Transverse colon (tissue), 3 donors: ENCODE results near the gene DMD.

Experiments used
- POLR2A ChIP-seq: fragments of 450-650 bp; IDR thresholded peaks from one replicate; pipeline ENCODE4 v1.6.1; 2016; ENCODE audit warnings: antibody characterized with exemption, mild to moderate bottlenecking, moderate library complexity
- TF ChIP-seq, protein P1 (sequence below), 5 experiments: fragments of 200-600 bp in 3 of 5; fragments of 450-650 bp in 2 of 5; sonication (generic) in 3 of 5; IDR thresholded peaks; 1 replicate in 2 of 5; 2 replicates in 3 of 5; pipeline ENCODE4 v1.5.1; 2016 to 2017; ENCODE audit warnings: antibody characterized with exemption in 5 of 5, inconsistent platforms in 3 of 5, mild to moderate bottlenecking in 2 of 5, moderate library complexity in 1 of 5

GRCh38 chrX:31705816-31706215 is 1505.5 kb downstream of the DMD start:
- TF ChIP-seq, protein P1, sequence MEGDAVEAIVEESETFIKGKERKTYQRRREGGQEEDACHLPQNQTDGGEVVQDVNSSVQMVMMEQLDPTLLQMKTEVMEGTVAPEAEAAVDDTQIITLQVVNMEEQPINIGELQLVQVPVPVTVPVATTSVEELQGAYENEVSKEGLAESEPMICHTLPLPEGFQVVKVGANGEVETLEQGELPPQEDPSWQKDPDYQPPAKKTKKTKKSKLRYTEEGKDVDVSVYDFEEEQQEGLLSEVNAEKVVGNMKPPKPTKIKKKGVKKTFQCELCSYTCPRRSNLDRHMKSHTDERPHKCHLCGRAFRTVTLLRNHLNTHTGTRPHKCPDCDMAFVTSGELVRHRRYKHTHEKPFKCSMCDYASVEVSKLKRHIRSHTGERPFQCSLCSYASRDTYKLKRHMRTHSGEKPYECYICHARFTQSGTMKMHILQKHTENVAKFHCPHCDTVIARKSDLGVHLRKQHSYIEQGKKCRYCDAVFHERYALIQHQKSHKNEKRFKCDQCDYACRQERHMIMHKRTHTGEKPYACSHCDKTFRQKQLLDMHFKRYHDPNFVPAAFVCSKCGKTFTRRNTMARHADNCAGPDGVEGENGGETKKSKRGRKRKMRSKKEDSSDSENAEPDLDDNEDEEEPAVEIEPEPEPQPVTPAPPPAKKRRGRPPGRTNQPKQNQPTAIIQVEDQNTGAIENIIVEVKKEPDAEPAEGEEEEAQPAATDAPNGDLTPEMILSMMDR (IDR thresholded peaks at IDR 0.05) = no peak
- TF ChIP-seq POLR2A = no peak
